ENCODE data around the gene LDLRAD3.

DNA sequence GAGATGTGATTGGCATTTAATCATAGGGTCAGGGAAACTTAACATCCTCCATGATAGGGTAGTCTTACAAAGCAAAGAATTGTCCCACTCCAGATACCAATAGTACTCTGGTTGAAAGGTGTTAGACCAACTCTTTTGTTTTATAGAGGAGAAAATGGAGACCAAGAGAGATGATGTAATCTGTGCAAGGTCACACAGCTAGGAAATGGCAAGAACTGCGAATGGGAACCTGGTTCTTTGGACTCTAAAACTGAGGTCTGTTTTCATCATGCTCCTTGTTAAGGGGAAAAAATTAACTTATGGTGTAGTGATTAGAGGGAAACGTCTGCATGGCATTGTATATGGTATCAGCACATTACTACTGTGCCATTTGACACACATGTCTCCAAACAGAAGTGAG, 174.2 kb downstream of the LDLRAD3 start:
- no peak for TF ChIP-seq CTCF (IDR thresholded peaks at IDR 0.05)
- no peak for TF ChIP-seq POLR2AphosphoS5 (IDR thresholded peaks at IDR 0.05)

All from prostate gland (tissue), 2 donors.